Measurements from ENCODE around the gene MAPK8.

DNA sequence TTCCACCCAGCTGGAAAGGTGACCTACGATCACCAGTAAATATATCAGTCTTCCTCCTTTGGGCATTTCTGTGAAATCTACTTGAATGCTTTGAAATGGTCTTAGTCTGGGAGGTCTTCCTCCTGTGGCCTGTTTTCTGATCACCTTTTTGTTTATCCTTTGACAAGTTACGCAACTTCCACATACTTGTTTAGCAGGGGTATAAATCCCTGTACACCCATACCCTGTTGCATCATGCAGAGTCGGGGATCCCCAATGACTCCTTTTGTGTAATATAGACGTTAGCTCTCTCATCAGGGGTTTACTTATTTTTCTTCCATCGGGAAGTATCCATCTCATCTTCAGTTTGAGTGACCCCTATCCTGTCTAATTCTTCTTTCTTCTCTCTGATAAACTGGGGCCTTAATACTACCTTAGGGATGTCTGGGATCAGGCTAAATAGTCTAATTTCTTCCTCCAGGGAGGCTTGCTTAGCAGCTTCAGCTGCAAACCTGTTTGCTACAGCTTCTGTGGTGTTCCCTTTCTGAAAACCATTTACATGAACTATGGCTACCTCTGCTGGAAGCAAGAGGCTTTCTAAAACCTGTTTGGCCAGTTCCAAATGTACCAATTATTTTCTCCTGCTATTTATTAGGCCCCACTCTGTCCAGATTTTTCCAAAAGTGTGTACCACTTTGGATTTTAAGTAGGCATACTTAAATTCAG lies 25.8 kb downstream of the MAPK8 start:
- TF ChIP-seq RELA (CRISPR knock-in tag; IDR thresholded peaks at IDR 0.05; ENCODE audit: borderline replicate concordance): no peak
- no peak for TF ChIP-seq ETV6 (CRISPR knock-in tag; IDR thresholded peaks at IDR 0.05)
- no peak for TF ChIP-seq USF2 (CRISPR knock-in tag; IDR thresholded peaks at IDR 0.05)
- TF ChIP-seq, protein P1, sequence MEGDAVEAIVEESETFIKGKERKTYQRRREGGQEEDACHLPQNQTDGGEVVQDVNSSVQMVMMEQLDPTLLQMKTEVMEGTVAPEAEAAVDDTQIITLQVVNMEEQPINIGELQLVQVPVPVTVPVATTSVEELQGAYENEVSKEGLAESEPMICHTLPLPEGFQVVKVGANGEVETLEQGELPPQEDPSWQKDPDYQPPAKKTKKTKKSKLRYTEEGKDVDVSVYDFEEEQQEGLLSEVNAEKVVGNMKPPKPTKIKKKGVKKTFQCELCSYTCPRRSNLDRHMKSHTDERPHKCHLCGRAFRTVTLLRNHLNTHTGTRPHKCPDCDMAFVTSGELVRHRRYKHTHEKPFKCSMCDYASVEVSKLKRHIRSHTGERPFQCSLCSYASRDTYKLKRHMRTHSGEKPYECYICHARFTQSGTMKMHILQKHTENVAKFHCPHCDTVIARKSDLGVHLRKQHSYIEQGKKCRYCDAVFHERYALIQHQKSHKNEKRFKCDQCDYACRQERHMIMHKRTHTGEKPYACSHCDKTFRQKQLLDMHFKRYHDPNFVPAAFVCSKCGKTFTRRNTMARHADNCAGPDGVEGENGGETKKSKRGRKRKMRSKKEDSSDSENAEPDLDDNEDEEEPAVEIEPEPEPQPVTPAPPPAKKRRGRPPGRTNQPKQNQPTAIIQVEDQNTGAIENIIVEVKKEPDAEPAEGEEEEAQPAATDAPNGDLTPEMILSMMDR (IDR thresholded peaks at IDR 0.05): no peak
- no peak for TF ChIP-seq PRDM15 (CRISPR knock-in tag; IDR thresholded peaks at IDR 0.05)
- no peak for TF ChIP-seq ESRRA (CRISPR knock-in tag; IDR thresholded peaks at IDR 0.05; ENCODE audit: borderline replicate concordance)
- no peak for TF ChIP-seq IRF2 (CRISPR knock-in tag; IDR thresholded peaks at IDR 0.05; ENCODE audit: borderline replicate concordance, low read depth)
- no peak for TF ChIP-seq STAT6 (CRISPR knock-in tag; conservative IDR thresholded peaks at IDR 0.05; ENCODE audit: low read depth)
- TF ChIP-seq CBFB (CRISPR knock-in tag; IDR thresholded peaks at IDR 0.05; ENCODE audit: low read depth): no peak
- no peak for TF ChIP-seq ATF3 (CRISPR knock-in tag; conservative IDR thresholded peaks at IDR 0.05)
- no peak for TF ChIP-seq ZNF121 (CRISPR knock-in tag; IDR thresholded peaks at IDR 0.05)
- TF ChIP-seq ELF4 (CRISPR knock-in tag; IDR thresholded peaks at IDR 0.05; ENCODE audit: low read depth): no peak
- TF ChIP-seq ATF1 (CRISPR knock-in tag; IDR thresholded peaks at IDR 0.05): no peak
